NCI-H1417 treated with DMSO at 0.1 percent for 48 hours (cell line): ENCODE measurements around the gene PCDHGB5.
"Not testable (repeated sequence)": the region's sequence is repeated elsewhere in the genome, so short reads cannot be mapped to it uniquely, and the experiment has no call there.

Experiments
- DNase-seq: peaks from one replicate; lab custom pipeline; 2025; lab: John Stamatoyannopoulos, UW

PCDHGB5 gene

GRCh38 chr5:141412854-141413539 lies 15.2 kb downstream of the PCDHGB5 start, which contains the start of gene PCDHGA10:
Gene PCDHGA10, plus strand, starts transcription at chr5:141412987. Its CDS starts 189 bp downstream, at chr5:141413176.
- DNase-seq = no peak

GRCh38 chr5:141413540-141414069 lies 15.9 kb downstream of the PCDHGB5 start:
- DNase-seq = no peak

GRCh38 chr5:141414548-141415274 lies 17.0 kb downstream of the PCDHGB5 start:
- not testable (repeated sequence) for DNase-seq

GRCh38 chr5:141415275-141415618 lies 17.5 kb downstream of the PCDHGB5 start:
- DNase-seq = not testable (repeated sequence)

GRCh38 chr5:141417494-141418172 lies 19.9 kb downstream of the PCDHGB5 start, which contains the start of gene PCDHGB7:
Gene PCDHGB7, plus strand, starts transcription at chr5:141417677. Its CDS starts 183 bp downstream, at chr5:141417860.
- not testable (repeated sequence) for DNase-seq

- DNase-seq = no peak
Observed at GRCh38 chr5:141419074-141419880, 21.5 kb downstream of the PCDHGB5 start.

- DNase-seq = no peak
Observed at GRCh38 chr5:141420855-141421488, 23.2 kb downstream of the PCDHGB5 start, which contains the start of gene PCDHGA11. Gene PCDHGA11, plus strand, starts transcription at chr5:141421051. Its CDS starts 177 bp downstream, at chr5:141421228.

DNA sequence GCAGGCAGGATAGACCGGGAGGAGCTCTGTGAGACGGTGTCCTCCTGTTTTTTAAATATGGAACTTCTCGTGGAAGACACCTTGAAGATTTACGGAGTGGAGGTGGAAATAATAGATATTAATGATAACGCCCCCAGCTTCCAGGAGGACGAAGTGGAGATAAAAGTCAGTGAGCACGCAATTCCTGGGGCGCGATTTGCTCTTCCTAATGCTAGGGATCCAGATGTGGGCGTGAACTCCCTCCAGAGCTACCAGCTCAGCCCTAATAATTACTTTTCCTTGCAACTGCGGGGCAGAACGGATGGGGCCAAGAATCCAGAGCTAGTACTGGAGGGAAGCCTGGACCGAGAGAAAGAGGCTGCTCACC lies 23.7 kb downstream of the PCDHGB5 start:
- DNase-seq = no peak

GRCh38 chr5:141422742-141423291 lies 25.1 kb downstream of the PCDHGB5 start:
- no peak for DNase-seq

DNA sequence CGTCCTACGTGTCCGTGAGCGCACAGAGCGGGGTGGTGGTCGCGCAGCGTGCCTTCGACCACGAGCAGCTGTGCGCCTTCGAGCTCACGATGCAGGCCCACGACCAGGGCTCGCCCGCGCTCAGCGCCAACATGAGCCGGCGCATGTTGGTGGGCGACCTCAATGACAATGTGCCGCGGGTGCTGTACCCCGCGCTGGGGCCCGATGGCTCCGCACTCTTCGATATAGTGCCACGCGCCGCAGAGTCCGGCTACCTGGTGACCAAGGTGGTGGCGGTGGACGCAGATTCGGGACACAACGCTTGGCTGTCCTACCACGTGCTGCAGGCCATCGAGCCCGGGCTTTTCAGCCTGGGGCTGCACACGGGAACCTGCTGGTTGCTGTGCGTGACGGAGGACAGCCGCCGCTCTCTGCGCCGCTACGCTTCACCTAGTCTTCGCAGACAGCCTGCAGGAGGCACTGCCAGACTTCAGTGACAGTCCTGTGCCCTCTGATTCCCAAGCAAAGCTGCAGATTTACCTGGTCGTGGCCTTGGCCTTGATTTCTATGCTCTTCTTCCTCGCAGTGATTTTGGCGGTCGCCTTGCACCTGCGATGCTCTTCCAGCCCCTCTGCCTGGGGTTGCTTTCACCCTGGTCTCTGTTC lies 30.2 kb downstream of the PCDHGB5 start:
- DNase-seq = no peak

GRCh38 chr5:141430332-141431113 lies 32.8 kb downstream of the PCDHGB5 start, which contains the start of gene PCDHGA12:
Gene PCDHGA12, plus strand, starts transcription at chr5:141430507. Its CDS starts 253 bp downstream, at chr5:141430760.
- no peak for DNase-seq

GRCh38 chr5:141431286-141431685 lies 33.5 kb downstream of the PCDHGB5 start:
- DNase-seq = no peak

GRCh38 chr5:141432308-141432707 lies 34.6 kb downstream of the PCDHGB5 start:
- not testable (repeated sequence) for DNase-seq

DNA sequence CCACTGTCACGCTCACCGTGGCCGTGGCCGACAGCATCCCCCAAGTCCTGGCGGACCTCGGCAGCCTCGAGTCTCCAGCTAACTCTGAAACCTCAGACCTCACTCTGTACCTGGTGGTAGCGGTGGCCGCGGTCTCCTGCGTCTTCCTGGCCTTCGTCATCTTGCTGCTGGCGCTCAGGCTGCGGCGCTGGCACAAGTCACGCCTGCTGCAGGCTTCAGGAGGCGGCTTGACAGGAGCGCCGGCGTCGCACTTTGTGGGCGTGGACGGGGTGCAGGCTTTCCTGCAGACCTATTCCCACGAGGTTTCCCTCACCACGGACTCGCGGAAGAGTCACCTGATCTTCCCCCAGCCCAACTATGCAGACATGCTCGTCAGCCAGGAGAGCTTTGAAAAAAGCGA lies 35.0 kb downstream of the PCDHGB5 start:
- DNase-seq = not testable (repeated sequence)

DNA sequence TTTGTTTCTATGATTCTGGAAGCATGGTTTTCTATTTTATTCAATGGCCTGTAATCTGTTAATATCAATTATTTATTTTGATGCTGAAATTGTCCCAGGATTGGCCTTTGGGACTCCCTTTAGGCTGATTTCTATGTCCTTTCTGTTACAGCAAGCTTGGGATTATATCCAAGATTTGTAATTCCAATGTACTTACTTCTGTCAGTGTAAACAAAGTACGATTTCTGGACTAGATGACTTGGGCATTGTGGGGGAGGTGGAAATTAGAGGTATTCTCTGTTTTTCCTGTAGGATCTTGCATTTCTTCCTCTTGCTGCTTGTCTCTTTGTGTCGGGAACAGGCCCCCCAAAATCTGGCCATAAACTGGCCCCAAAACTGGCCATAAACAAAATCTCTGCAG lies 36.3 kb downstream of the PCDHGB5 start:
- DNase-seq = no peak

- no peak for DNase-seq
Observed at GRCh38 chr5:141437221-141437620, 39.5 kb downstream of the PCDHGB5 start.

GRCh38 chr5:141439411-141440141 lies 41.8 kb downstream of the PCDHGB5 start:
- DNase-seq = no peak

- no peak for DNase-seq
Observed at GRCh38 chr5:141440341-141440740, 42.6 kb downstream of the PCDHGB5 start.
